GM13976 (cell line): Measurements from ENCODE around the gene IL13.

Experiments
- DNase-seq: peaks from one replicate; pipeline ENCODE4 v3.0.0; 2012; ENCODE audit warnings: low spot score
- in situ Hi-C: fragments of 300-500 bp; cut with MboI; formaldehyde crosslinking; loops from one replicate; pipeline ENCODE4 v1.12.0; 2022; ENCODE audit warnings: low sequenced_read_pairs, mixed read lengths, inconsistent platforms; ENCODE audit not compliant: unreplicated experiment
- TF ChIP-seq, protein P1 (sequence below): IDR thresholded peaks from 2 replicates; pipeline ENCODE4 v1.5.1; 2012; ENCODE audit warnings: borderline replicate concordance, mild to moderate bottlenecking; ENCODE audit not compliant: insufficient read depth; ENCODE audit errors: extremely low read depth, missing control alignments, control extremely low read depth

The IL13 gene

DNA sequence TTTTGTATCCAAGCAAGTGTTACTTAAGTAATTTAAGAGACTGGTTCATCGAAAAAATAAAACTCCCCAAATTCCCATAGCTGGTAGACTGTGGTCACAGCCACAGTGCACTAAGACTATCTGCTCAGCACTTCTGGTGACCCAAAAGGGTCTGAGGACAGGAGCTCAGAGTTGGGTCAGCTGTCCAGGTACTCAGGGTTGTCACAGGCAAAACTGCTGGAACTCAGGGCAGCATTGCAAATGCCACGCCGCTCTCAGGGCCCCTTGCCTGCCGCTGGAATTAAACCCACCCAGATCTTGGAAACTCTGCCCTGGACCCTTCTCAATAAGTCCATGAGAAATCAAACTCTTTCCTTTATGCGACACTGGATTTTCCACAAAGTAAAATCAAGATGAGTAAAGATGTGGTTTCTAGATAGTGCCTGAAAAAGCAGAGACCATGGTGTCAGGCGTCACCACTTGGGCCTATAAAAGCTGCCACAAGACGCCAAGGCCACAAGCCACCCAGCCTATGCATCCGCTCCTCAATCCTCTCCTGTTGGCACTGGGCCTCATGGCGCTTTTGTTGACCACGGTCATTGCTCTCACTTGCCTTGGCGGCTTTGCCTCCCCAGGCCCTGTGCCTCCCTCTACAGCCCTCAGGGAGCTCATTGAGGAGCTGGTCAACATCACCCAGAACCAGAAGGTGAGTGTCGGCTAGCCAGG lies at the start of gene IL13:
TSS of gene IL13 (plus strand) at position 498 of the 705 bp plus-strand sequence. CDS start at position 512, 14 bp downstream.
- in situ Hi-C loops: no loop called here
- TF ChIP-seq, protein P1, sequence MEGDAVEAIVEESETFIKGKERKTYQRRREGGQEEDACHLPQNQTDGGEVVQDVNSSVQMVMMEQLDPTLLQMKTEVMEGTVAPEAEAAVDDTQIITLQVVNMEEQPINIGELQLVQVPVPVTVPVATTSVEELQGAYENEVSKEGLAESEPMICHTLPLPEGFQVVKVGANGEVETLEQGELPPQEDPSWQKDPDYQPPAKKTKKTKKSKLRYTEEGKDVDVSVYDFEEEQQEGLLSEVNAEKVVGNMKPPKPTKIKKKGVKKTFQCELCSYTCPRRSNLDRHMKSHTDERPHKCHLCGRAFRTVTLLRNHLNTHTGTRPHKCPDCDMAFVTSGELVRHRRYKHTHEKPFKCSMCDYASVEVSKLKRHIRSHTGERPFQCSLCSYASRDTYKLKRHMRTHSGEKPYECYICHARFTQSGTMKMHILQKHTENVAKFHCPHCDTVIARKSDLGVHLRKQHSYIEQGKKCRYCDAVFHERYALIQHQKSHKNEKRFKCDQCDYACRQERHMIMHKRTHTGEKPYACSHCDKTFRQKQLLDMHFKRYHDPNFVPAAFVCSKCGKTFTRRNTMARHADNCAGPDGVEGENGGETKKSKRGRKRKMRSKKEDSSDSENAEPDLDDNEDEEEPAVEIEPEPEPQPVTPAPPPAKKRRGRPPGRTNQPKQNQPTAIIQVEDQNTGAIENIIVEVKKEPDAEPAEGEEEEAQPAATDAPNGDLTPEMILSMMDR: no peak
- no peak for DNase-seq

DNA sequence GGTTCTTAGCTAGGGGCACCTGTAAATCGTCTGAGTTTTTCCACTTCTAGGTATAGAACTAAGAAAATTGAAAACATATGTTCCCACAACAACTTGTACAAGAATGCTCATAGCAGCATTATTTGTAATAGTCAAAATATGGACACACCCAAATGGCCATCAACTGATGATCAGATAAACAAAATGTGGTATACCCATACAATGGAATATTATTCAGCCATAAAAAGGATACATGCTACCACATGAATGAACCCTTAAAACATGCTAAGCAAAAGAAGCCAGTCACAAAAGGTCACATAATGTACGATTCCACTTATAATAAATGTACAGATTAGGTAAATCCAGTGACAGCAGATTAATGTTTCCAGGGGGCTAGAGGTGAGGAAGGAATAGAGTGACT lies 46.0 kb upstream of the IL13 start:
- TF ChIP-seq, protein P1: no peak
- in situ Hi-C loops: no loop called here
- no peak for DNase-seq

DNA sequence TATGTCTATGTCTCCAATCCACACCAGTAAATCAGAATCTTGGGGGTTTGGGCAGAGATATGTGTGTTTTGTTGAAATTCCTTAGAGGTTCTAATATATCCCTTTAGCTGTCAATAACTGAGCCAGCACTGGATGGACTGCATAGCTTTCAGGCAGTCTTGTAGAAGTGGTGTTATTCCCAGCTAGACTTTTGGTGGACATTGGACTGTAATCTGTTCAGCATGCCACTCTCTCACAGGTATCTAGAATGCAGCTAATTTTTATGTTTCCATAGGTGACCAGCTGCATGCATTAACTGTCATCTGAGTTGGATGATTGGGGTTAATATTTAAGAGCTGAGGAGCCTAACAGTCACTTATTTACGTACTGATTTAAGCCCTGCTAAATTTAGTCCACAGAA lies 45.1 kb upstream of the IL13 start:
- in situ Hi-C loops: no loop called here
- TF ChIP-seq, protein P1: no peak
- DNase-seq: no peak

DNA sequence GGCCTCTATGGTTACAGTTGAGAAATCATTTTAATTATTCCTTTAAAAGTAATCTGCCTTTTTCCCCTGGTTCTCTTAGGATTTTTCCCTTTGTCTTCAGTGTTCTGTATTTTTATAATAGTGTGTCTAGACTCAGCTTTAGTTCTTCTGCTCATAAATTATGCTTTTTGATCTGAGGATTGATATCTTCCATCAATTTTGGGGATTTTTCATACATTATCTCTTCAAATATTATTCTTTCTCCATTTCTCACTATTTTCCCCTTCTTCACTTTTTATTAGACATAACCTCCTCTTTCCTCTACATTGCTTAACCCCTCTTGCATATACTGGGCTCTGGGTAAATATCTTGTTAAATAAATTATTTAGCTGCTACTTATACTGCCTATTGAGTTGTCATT lies 36.3 kb upstream of the IL13 start:
- in situ Hi-C loops: no loop called here
- TF ChIP-seq, protein P1: no peak
- DNase-seq: no peak

DNA sequence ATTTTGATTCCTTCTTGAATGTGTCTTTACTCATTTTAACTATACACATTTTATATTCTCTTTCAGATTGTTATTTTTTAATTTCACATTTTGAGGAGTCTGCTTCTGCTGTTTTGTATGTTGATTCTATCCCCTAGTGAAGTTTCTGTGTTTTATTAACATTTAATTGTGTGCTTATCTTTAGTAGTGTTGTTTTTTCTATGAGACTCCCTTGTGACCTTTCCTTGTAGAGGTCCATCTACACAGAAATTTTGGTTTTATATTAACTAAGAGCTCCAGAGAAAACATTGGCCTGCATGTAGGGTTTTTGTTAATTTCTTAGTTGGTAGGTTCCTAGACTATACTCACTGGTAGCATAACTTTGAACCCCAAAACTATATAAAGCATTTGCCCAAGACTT lies 35.4 kb upstream of the IL13 start:
- TF ChIP-seq, protein P1: no peak
- in situ Hi-C loops: no loop called here
- DNase-seq: no peak

DNA sequence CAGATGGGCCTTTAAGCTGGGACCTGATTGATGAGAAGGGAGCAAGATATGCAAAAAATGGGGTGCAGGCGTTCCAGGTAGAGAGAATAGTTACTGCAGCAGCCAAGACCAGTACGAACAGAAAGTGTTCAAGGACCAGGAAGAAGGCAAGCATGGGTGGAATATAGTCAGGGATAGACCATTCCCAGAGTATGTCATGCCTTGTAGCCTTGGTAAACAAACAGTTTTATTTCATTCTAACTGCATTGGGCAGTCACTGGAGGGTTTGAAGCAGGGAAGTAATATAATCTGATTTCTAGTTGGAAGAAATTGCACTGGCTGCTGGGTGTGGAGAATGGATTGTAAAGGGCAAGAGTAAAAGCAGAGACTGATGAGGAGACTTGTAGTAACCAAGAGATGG lies 30.5 kb upstream of the IL13 start:
- DNase-seq: no peak
- in situ Hi-C loops: no loop called here
- TF ChIP-seq, protein P1: no peak
